ENCODE data around the gene UGT3A2.

DNA sequence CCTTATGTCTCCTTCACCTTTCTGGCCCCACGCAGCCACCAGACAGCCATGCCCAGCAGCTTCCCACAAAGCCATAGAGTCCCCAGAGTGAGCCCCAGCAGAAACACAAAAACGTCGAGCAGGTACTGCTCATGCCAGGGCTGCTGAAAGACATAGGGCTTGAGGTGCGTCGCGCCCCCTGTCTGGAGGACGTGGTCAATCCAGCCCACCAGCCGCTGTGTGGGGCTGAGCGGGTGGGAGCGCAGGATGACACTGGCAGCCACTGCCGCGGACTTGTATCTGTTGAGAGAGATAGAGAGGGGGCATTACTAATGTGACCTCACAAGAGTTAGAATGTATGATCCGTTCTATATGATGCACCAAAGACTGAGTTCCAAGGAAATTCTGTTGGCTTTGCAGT is 31.0 kb downstream of the UGT3A2 start:
- TF ChIP-seq CTCF (IDR thresholded peaks at IDR 0.05) (no peak), POLR2AphosphoS5 (IDR thresholded peaks at IDR 0.05; ENCODE audit: low read depth, low read length) (no peak), TCF7L2 (IDR thresholded peaks at IDR 0.05; ENCODE audit: low read depth, low read length) (no peak), REST (IDR thresholded peaks at IDR 0.05; ENCODE audit: insufficient read depth in 1 of 2, low read depth in 2 of 2, low read length in 1 of 2) (no peak)

Measured in Panc1 (cell line).